Keratinocyte (primary cell): ENCODE data around the gene PTH. TPM values are rescaled to one million over a fixed set of nuclear protein-coding genes. Genes with fewer than 3 reads are reported as not detected.

Source experiments
- DNase-seq: peaks from one replicate; pipeline ENCODE4 v3.0.0-alpha.2; 2011; ENCODE audit warnings: low read depth, missing footprints, low spot score
- FAIRE-seq: peaks from 2 replicates; lab custom pipeline; 2011; peaks lifted over from hg19 to GRCh38; lab: Jason Lieb, UNC
- H2AFZ ChIP-seq: 2 replicates; pipeline ENCODE4 v1.6.0; 2012; ENCODE audit warnings: low read length, control low read depth, inconsistent platforms; ENCODE audit not compliant: control insufficient read depth
- H3K27ac ChIP-seq: 2 replicates; pipeline ENCODE4 v1.5.1; 2011; ENCODE audit warnings: low read length; ENCODE audit not compliant: control insufficient read depth, insufficient read depth
- H3K27me3 ChIP-seq: 3 replicates; pipeline ENCODE4 v1.6.0; 2011; ENCODE audit warnings: low read length; ENCODE audit not compliant: control insufficient read depth, insufficient read depth; ENCODE audit errors: extremely low read depth
- H3K36me3 ChIP-seq, 2 experiments: 2 replicates in 1 of 2; 3 replicates in 1 of 2; pipeline ENCODE4 v1.5.1; 2011; ENCODE audit warnings: low read length in 2 of 2, mild to moderate bottlenecking in 1 of 2; ENCODE audit not compliant: control insufficient read depth in 2 of 2, insufficient read depth in 2 of 2; ENCODE audit errors: extremely low read depth in 1 of 2
- H3K4me1 ChIP-seq: 3 replicates; pipeline ENCODE4 v1.5.1; 2011; ENCODE audit warnings: low read length; ENCODE audit not compliant: control insufficient read depth, insufficient read depth; ENCODE audit errors: extremely low read depth
- H3K4me2 ChIP-seq: 3 replicates; pipeline ENCODE4 v1.6.0; 2011; ENCODE audit warnings: low read depth, low read length; ENCODE audit not compliant: control insufficient read depth, insufficient read depth; ENCODE audit errors: extremely low read depth
- H3K4me3 ChIP-seq, 3 experiments: fragments of 200-600 bp in 1 of 3; sonication (generic) in 1 of 3; 2 replicates in 2 of 3; 3 replicates in 1 of 3; pipeline ENCODE4 v1.5.1; 2011 to 2016; ENCODE audit warnings: low read length in 3 of 3, mild to moderate bottlenecking in 3 of 3, control low read depth in 2 of 3, inconsistent platforms in 1 of 3, low read depth in 1 of 3, mixed read lengths in 1 of 3, mixed run types in 1 of 3, moderate library complexity in 1 of 3; ENCODE audit not compliant: control insufficient read depth in 2 of 3, insufficient read depth in 2 of 3; ENCODE audit errors: extremely low read depth in 1 of 3
- H3K79me2 ChIP-seq: 2 replicates; pipeline ENCODE4 v1.6.0; 2012; ENCODE audit warnings: low read length; ENCODE audit not compliant: control insufficient read depth, insufficient read depth
- H3K9ac ChIP-seq: 3 replicates; pipeline ENCODE4 v1.6.0; 2011; ENCODE audit warnings: low read length; ENCODE audit not compliant: control insufficient read depth, insufficient read depth; ENCODE audit errors: extremely low read depth
- H3K9me1 ChIP-seq: 3 replicates; pipeline ENCODE4 v1.6.0; 2011; ENCODE audit warnings: low read length; ENCODE audit not compliant: control insufficient read depth, insufficient read depth; ENCODE audit errors: extremely low read depth
- H3K9me3 ChIP-seq: 2 replicates; pipeline ENCODE4 v1.5.1; 2012; ENCODE audit warnings: low read depth, low read length; ENCODE audit not compliant: control insufficient read depth
- H4K20me1 ChIP-seq: 3 replicates; pipeline ENCODE4 v1.6.0; 2011; ENCODE audit warnings: low read length; ENCODE audit not compliant: control insufficient read depth, insufficient read depth; ENCODE audit errors: extremely low read depth
- EZH2 ChIP-seq: IDR thresholded peaks from one replicate; pipeline ENCODE4 v1.6.1; 2012; ENCODE audit warnings: inconsistent platforms, mild to moderate bottlenecking, low read length, moderate library complexity
- dilution Hi-C: fragments of 300-500 bp; cut with MboI; formaldehyde crosslinking; loops from one replicate; pipeline ENCODE4 v1.7.0; 2020; ENCODE audit warnings: low sequenced_read_pairs; ENCODE audit not compliant: extremely low pct_ligation_motif_present
- polyA plus RNA-seq, 5 experiments: library from polyadenylated mRNA; depleted of rRNA in 3 of 5; stranded (reverse) in 3 of 5; stranded (forward) in 1 of 5; unstranded in 1 of 5; fragments of >200 nt; gene quantifications; 1 replicate in 1 of 5; 2 replicates in 3 of 5; 3 replicates in 1 of 5; pipeline versions ENCODE4 v1.2.1 to v1.2.3, GENCODE V29; 2011 to 2012; ENCODE audit warnings: missing spikeins in 2 of 5, low read depth in 1 of 5, low replicate concordance in 1 of 5
- TF ChIP-seq, protein P1 (sequence below), 3 experiments: IDR thresholded peaks in 1 of 3; conservative IDR thresholded peaks in 1 of 3; optimal IDR thresholded peaks in 1 of 3; 2 replicates in 2 of 3; 3 replicates in 1 of 3; pipeline versions ENCODE3 to v1.5.1; 2011; ENCODE audit warnings: low read length in 3 of 3, mild to moderate bottlenecking in 3 of 3, moderate library complexity in 2 of 3, control low read depth in 1 of 3, inconsistent platforms in 1 of 3; ENCODE audit not compliant: insufficient read depth in 2 of 3; ENCODE audit errors: extremely low read depth in 1 of 3

PTH gene
- polyA plus RNA-seq, 1 donor (not counting 4 experiments of a cell fraction or from before 2014, with no cell fraction given) = not detected

DNA sequence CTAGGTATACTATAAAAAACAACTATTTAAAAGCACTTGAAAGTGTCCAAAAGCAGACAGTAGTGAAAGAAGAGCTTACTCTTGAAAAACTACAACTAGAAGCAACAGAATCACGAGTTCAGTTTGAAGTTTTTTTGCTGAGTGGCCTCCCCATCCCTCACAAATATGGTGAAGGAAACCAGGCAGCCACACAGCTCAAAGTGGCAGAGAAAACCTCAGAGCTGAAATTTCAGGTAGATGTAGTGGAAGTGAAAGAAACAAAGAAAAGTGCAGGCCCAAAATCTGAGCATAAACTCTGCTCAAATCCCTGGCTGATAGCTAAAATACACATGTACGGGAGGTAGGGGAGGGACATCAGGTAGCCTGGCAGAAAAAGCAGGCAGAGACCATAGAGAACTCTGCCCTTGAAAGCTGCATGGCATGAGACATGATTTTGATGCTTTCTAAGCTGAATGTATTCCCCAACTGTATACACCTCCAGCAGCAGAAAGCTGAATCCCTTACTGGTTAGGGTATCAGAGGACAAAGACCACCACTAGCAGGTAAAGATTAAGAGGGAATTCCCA lies 44.9 kb downstream of the PTH start:
- no peaks in the 10 kb centered on the region for H3K9me3 ChIP-seq
- no peak overlapping the region for H3K9ac ChIP-seq
- no peak overlapping the region for H3K4me2 ChIP-seq
- H3K27me3 ChIP-seq = no peaks in the 10 kb centered on the region
- H3K4me1 ChIP-seq = peaks cover 7% of the 10 kb centered on the region
- FAIRE-seq (no peak), DNase-seq (no peak)
- H2AFZ ChIP-seq = no peak overlapping the region
- no peaks in the 10 kb centered on the region for H4K20me1 ChIP-seq
- H3K4me3 ChIP-seq = no peak overlapping the region
- TF ChIP-seq, protein P1, sequence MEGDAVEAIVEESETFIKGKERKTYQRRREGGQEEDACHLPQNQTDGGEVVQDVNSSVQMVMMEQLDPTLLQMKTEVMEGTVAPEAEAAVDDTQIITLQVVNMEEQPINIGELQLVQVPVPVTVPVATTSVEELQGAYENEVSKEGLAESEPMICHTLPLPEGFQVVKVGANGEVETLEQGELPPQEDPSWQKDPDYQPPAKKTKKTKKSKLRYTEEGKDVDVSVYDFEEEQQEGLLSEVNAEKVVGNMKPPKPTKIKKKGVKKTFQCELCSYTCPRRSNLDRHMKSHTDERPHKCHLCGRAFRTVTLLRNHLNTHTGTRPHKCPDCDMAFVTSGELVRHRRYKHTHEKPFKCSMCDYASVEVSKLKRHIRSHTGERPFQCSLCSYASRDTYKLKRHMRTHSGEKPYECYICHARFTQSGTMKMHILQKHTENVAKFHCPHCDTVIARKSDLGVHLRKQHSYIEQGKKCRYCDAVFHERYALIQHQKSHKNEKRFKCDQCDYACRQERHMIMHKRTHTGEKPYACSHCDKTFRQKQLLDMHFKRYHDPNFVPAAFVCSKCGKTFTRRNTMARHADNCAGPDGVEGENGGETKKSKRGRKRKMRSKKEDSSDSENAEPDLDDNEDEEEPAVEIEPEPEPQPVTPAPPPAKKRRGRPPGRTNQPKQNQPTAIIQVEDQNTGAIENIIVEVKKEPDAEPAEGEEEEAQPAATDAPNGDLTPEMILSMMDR (optimal IDR thresholded peaks at IDR 0.05 in 1 of 3, IDR thresholded peaks at IDR 0.05 in 1 of 3, conservative IDR thresholded peaks at IDR 0.05 in 1 of 3; ENCODE audit: extremely low read depth in 1 of 3, insufficient read depth in 2 of 3, low read length in 3 of 3) = no peak
- TF ChIP-seq EZH2 = no peak
- H3K79me2 ChIP-seq = peaks cover 94% of the 10 kb centered on the region
- no peaks in the 10 kb centered on the region for H3K9me1 ChIP-seq
- dilution Hi-C loops = no loop called here
- no peak overlapping the region for H3K27ac ChIP-seq
- no peaks in the 10 kb centered on the region for H3K36me3 ChIP-seq

DNA sequence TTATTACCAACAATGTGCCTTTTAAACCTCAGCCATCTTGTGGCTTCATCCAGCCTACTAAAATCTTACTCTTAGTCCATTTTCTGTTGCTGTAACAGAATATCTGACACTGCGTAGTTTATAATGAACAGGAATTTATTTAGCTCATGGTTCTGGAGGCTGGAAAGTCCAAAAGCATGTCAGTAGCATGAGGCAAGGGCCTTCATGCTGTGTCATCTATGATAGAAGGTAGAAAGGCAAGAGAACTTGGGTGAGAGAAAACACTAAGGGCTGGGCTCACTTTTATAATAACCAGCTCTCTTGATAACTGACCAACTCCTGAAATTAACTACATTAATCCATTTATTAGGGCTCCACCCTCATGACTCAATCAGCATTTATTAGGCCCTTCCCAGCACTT lies 46.3 kb downstream of the PTH start:
- no peak overlapping the region for H3K9ac ChIP-seq
- H3K9me1 ChIP-seq = no peaks in the 10 kb centered on the region
- no peak overlapping the region for H3K4me2 ChIP-seq
- no peak overlapping the region for H2AFZ ChIP-seq
- H3K36me3 ChIP-seq = no peaks in the 10 kb centered on the region
- H4K20me1 ChIP-seq = peaks cover 3% of the 10 kb centered on the region
- TF ChIP-seq EZH2 = no peak
- FAIRE-seq (no peak), DNase-seq (no peak)
- dilution Hi-C loops = no loop called here
- H3K4me3 ChIP-seq = no peak overlapping the region
- peaks cover 94% of the 10 kb centered on the region for H3K79me2 ChIP-seq
- H3K4me1 ChIP-seq = peaks cover 7% of the 10 kb centered on the region
- H3K27me3 ChIP-seq = no peaks in the 10 kb centered on the region
- no peak overlapping the region for H3K27ac ChIP-seq
- no peaks in the 10 kb centered on the region for H3K9me3 ChIP-seq

DNA sequence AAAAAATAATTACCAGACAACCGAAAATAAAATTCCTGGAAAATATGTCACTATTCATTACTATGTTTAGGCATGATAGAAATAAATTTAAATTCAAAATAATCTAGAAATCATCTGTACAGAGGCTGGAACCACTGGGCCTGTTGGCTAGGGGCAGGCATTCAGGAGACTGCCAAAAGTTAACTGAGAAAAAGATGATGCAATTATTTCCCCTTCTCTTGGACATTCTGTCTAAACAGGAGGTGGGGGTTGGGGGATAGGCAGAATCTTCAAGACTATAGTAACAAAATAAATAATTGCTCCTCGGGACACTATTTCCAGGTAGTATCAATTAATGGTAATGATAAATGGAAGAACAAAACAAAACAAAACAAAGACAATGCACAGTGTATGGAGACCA lies 46.9 kb downstream of the PTH start:
- dilution Hi-C loops = no loop called here
- peaks cover 7% of the 10 kb centered on the region for H3K4me1 ChIP-seq
- H3K36me3 ChIP-seq = no peaks in the 10 kb centered on the region
- no peak for FAIRE-seq
- no peak overlapping the region for H3K4me3 ChIP-seq
- no peak overlapping the region for H3K27ac ChIP-seq
- no peaks in the 10 kb centered on the region for H3K27me3 ChIP-seq
- H3K79me2 ChIP-seq = peaks cover 93% of the 10 kb centered on the region
- no peak overlapping the region for H2AFZ ChIP-seq
- no peaks in the 10 kb centered on the region for H3K9me1 ChIP-seq
- no peak for DNase-seq
- no peak overlapping the region for H3K4me2 ChIP-seq
- no peaks in the 10 kb centered on the region for H3K9me3 ChIP-seq
- H3K9ac ChIP-seq = no peak overlapping the region
- TF ChIP-seq EZH2 = no peak
- TF ChIP-seq, protein P1 (optimal IDR thresholded peaks at IDR 0.05 in 1 of 3, IDR thresholded peaks at IDR 0.05 in 1 of 3, conservative IDR thresholded peaks at IDR 0.05 in 1 of 3; ENCODE audit: extremely low read depth in 1 of 3, insufficient read depth in 2 of 3, low read length in 3 of 3) = no peak
- peaks cover 3% of the 10 kb centered on the region for H4K20me1 ChIP-seq
